UCSD-AML1 (cell line): ENCODE measurements around the gene BRINP2.
A peak's percentile ranks its signal among the peaks of the same experiment; 100 is the strongest.

Experiments
- DNase-seq: peaks from one replicate; lab custom pipeline; 2025; ENCODE audit not compliant: unreplicated experiment; lab: John Stamatoyannopoulos, UW

Gene BRINP2

GRCh38 chr1:177219554-177220458, 49.0 kb downstream of the BRINP2 start:
- no peak for DNase-seq

- no peak for DNase-seq
These were observed 52.6 kb downstream of the BRINP2 start for GRCh38 chr1:177223359-177223758.

GRCh38 chr1:177227978-177228692, 57.4 kb downstream of the BRINP2 start:
- DNase-seq: no peak

GRCh38 chr1:177228693-177229065, 57.9 kb downstream of the BRINP2 start:
- DNase-seq: no peak

GRCh38 chr1:177229781-177230180, 59.0 kb downstream of the BRINP2 start:
- DNase-seq: no peak

GRCh38 chr1:177230228-177231016, 59.7 kb downstream of the BRINP2 start:
- no peak for DNase-seq

- DNase-seq: no peak
These were observed 64.6 kb downstream of the BRINP2 start for GRCh38 chr1:177235350-177235749.

- DNase-seq: no peak
These were observed 66.2 kb downstream of the BRINP2 start for GRCh38 chr1:177236962-177237361.

GRCh38 chr1:177238967-177239366, 68.2 kb downstream of the BRINP2 start:
- no peak for DNase-seq

- DNase-seq: no peak
These were observed 69.0 kb downstream of the BRINP2 start for GRCh38 chr1:177239792-177240191.

- DNase-seq: no peak
These were observed 73.0 kb downstream of the BRINP2 start for GRCh38 chr1:177243773-177244172.

- DNase-seq: no peak
These were observed 76.2 kb downstream of the BRINP2 start for GRCh38 chr1:177246710-177247580.

GRCh38 chr1:177247623-177248176, 76.9 kb downstream of the BRINP2 start:
- no peak for DNase-seq

GRCh38 chr1:177248258-177248657, 77.5 kb downstream of the BRINP2 start:
- no peak for DNase-seq

GRCh38 chr1:177249231-177249630, 78.5 kb downstream of the BRINP2 start:
- DNase-seq: no peak

GRCh38 chr1:177252877-177253276, 82.1 kb downstream of the BRINP2 start:
- no peak for DNase-seq

GRCh38 chr1:177255411-177255810, 84.7 kb downstream of the BRINP2 start:
- no peak for DNase-seq

- DNase-seq: peak; percentile 15
These were observed 85.7 kb downstream of the BRINP2 start for GRCh38 chr1:177256153-177257075.

GRCh38 chr1:177257128-177257527, 86.4 kb downstream of the BRINP2 start:
- no peak for DNase-seq
